Measurements from ENCODE around the gene GFM1.

DNA sequence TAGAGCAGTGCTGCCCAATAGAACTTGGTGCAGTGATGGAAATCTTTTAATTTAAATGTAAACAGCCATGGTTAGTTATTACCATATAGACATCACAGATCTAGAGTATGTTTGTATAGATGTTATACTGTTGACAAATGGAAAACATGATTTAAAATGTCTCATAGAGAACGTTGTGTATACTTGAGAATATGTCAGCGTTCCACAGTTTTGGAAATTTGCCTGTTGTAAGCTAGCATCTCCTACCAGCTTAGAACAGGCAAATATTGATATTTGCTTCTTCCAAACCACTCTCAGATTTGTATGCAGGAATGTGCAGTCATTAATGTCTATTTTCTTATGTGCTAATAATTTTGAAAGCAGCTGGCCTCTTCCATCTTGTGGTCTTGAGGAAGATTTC, 36.5 kb downstream of the GFM1 start:
- TF ChIP-seq, protein P1, sequence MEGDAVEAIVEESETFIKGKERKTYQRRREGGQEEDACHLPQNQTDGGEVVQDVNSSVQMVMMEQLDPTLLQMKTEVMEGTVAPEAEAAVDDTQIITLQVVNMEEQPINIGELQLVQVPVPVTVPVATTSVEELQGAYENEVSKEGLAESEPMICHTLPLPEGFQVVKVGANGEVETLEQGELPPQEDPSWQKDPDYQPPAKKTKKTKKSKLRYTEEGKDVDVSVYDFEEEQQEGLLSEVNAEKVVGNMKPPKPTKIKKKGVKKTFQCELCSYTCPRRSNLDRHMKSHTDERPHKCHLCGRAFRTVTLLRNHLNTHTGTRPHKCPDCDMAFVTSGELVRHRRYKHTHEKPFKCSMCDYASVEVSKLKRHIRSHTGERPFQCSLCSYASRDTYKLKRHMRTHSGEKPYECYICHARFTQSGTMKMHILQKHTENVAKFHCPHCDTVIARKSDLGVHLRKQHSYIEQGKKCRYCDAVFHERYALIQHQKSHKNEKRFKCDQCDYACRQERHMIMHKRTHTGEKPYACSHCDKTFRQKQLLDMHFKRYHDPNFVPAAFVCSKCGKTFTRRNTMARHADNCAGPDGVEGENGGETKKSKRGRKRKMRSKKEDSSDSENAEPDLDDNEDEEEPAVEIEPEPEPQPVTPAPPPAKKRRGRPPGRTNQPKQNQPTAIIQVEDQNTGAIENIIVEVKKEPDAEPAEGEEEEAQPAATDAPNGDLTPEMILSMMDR (IDR thresholded peaks at IDR 0.05): no peak
- TF ChIP-seq POLR2AphosphoS5 (IDR thresholded peaks at IDR 0.05): no peak
- no peak for TF ChIP-seq POLR2A (IDR thresholded peaks at IDR 0.05)
- no peak for TF ChIP-seq EP300 (IDR thresholded peaks at IDR 0.05; ENCODE audit: low read depth)

Measured in transverse colon (tissue), 4 donors.